K562 (cell line): ENCODE data around the gene MICU2. TPM values are rescaled to one million over a fixed set of nuclear protein-coding genes. Genes with fewer than 3 reads are reported as not detected.

Source experiments
- ATAC-seq: fragments of 200-7000 bp; cut with Tn5 transposase; 3 replicates; pipeline ENCODE4 v1.9.1; 2020; ENCODE audit warnings: moderate library complexity
- BruUV-seq: library from RNA; stranded (reverse); fragments of 400-500 nt; replicated peaks from 2 replicates; lab custom pipeline; 2021; lab: Mats Ljungman, UMichigan
- CTCF ChIA-PET: fragments of 300-600 bp; formaldehyde crosslinking; extraction: SDS; loops from one replicate; lab custom pipeline; 2021; ENCODE audit warnings: low intra/inter-chr PET ratio; lab: Yijun Ruan, JAX
- POLR2A ChIA-PET: fragments of 300-600, 350-650 bp; sonication (Branson Sonifier 250); formaldehyde crosslinking; extraction: SDS; loops from one replicate; lab custom pipeline; 2021; ENCODE audit warnings: antibody characterized with exemption, inconsistent platforms; lab: Yijun Ruan, JAX
- DNase-seq, 4 experiments: peaks; one replicate each; pipeline versions ENCODE4 v3.0.0 to v3.0.0-alpha.2; 2011 to 2018; ENCODE audit warnings: low spot score in 3 of 4, mixed read lengths in 3 of 4; ENCODE audit errors: extremely low read depth in 1 of 4
- FAIRE-seq: peaks from 2 replicates; lab custom pipeline; 2011; peaks lifted over from hg19 to GRCh38; lab: Jason Lieb, UNC
- H2AFZ ChIP-seq: 2 replicates; pipeline ENCODE4 v1.6.0; 2011; ENCODE audit warnings: low read depth, low read length, control low read depth, inconsistent platforms
- H3K27ac ChIP-seq: fragments of 200-600 bp; 3 replicates; pipeline ENCODE4 v1.8.0; 2011; ENCODE audit warnings: low read depth, mild to moderate bottlenecking, control low read depth, inconsistent platforms, low read length, moderate library complexity, mixed read lengths; ENCODE audit errors: extremely low read depth
- H3K27me3 ChIP-seq, 2 experiments: fragments of 300-600 bp in 1 of 2; 2 replicates in 1 of 2; 3 replicates in 1 of 2; pipeline versions ENCODE4 v1.6.0 to v1.8.0; 2011; ENCODE audit warnings: inconsistent platforms in 2 of 2, low read length in 2 of 2, mild to moderate bottlenecking in 1 of 2, mixed read lengths in 1 of 2, moderate library complexity in 1 of 2; ENCODE audit not compliant: control insufficient read depth in 2 of 2, insufficient read depth in 2 of 2
- H3K36me3 ChIP-seq: fragments of 300-600 bp; 3 replicates; pipeline ENCODE4 v1.8.0; 2011; ENCODE audit warnings: mild to moderate bottlenecking, low read length, inconsistent platforms; ENCODE audit not compliant: control insufficient read depth, insufficient read depth
- H3K4me1 ChIP-seq, 2 experiments: fragments of 200-600 bp in 1 of 2; replicated peaks in 1 of 2; 2 replicates in 1 of 2; 3 replicates in 1 of 2; pipeline versions ENCODE4 v1.5.1 to v1.8.0; 2011; ENCODE audit warnings: inconsistent platforms in 2 of 2, low read length in 2 of 2, mild to moderate bottlenecking in 1 of 2, mixed read lengths in 1 of 2, moderate library complexity in 1 of 2; ENCODE audit not compliant: control insufficient read depth in 2 of 2, insufficient read depth in 2 of 2
- H3K4me2 ChIP-seq: 2 replicates; pipeline ENCODE4 v1.6.1; 2011; ENCODE audit warnings: low read length, control low read depth, inconsistent platforms, mixed read lengths; ENCODE audit not compliant: insufficient read depth
- H3K4me3 ChIP-seq: fragments of 200-600 bp; sonication (generic), shearing (Covaris generic); 2 replicates; pipeline ENCODE4 v1.5.1; 2016; ENCODE audit warnings: control low read depth, inconsistent platforms
- H3K79me2 ChIP-seq: fragments of 200-600 bp; 3 replicates; pipeline ENCODE4 v1.8.0; 2011; ENCODE audit warnings: low read length, inconsistent platforms; ENCODE audit not compliant: control insufficient read depth, insufficient read depth
- H3K9ac ChIP-seq, 2 experiments: 2 replicates each; pipeline versions ENCODE4 v1.6.0 to v1.6.1; 2011; ENCODE audit warnings: low read depth in 2 of 2, low read length in 2 of 2, control low read depth in 1 of 2, inconsistent platforms in 1 of 2, mild to moderate bottlenecking in 1 of 2, mixed read lengths in 1 of 2; ENCODE audit not compliant: insufficient read depth in 1 of 2
- H3K9me1 ChIP-seq: one replicate; pipeline ENCODE4 v1.6.0; 2011; ENCODE audit warnings: inconsistent platforms, mild to moderate bottlenecking, low read length, moderate library complexity; ENCODE audit not compliant: control insufficient read depth, insufficient read depth
- H3K9me3 ChIP-seq: replicated peaks from 2 replicates; pipeline ENCODE4 v1.5.1; 2011; ENCODE audit warnings: low read depth, low read length, inconsistent platforms; ENCODE audit not compliant: control insufficient read depth, insufficient read depth
- H4K20me1 ChIP-seq: replicated peaks from 2 replicates; pipeline ENCODE4 v1.6.1; 2011; ENCODE audit warnings: low read length, inconsistent platforms, mixed read lengths; ENCODE audit not compliant: control insufficient read depth, insufficient read depth
- CCAR2 ChIP-seq: fragments of 200-400 bp; formaldehyde crosslinking; IDR thresholded peaks from 2 replicates; pipeline ENCODE4 v1.6.1; 2017; ENCODE audit warnings: mild to moderate bottlenecking, low read depth, low read length
- ETS1 ChIP-seq: conservative IDR thresholded peaks from 2 replicates; pipeline ENCODE4 v1.6.1; 2011; ENCODE audit warnings: low read depth, mild to moderate bottlenecking, low read length; ENCODE audit not compliant: control insufficient read depth
- ETV1 ChIP-seq: fragments of 450-650 bp; conservative IDR thresholded peaks from 2 replicates; pipeline ENCODE4 v1.6.1; 2016; ENCODE audit warnings: missing genetic modification characterization, control low read depth, low read depth, missing compliant biosample characterization
- EZH2 ChIP-seq: IDR thresholded peaks from 2 replicates; pipeline ENCODE4 v1.6.1; 2012; ENCODE audit warnings: low read depth, mild to moderate bottlenecking, inconsistent platforms, low read length, borderline replicate concordance
- NR4A1 ChIP-seq, 2 experiments: fragments of 250-450 bp in 1 of 2; fragments of 450-650 bp in 1 of 2; sonication (Bioruptor Pico) in 1 of 2; IDR thresholded peaks; 2 replicates each; pipeline versions ENCODE4 v1.4.0 to v1.6.1; 2016 to 2020; ENCODE audit warnings: mild to moderate bottlenecking in 2 of 2, missing compliant biosample characterization in 1 of 2, missing genetic modification characterization in 1 of 2, moderate library complexity in 1 of 2
- PHB2 ChIP-seq: fragments of 450-650 bp; IDR thresholded peaks from 2 replicates; pipeline ENCODE4 v1.6.1; 2017; ENCODE audit warnings: low read depth
- ZBTB9 ChIP-seq: fragments of 450-650 bp; formaldehyde crosslinking; IDR thresholded peaks from 2 replicates; pipeline ENCODE4 v1.4.0; 2020; ENCODE audit warnings: mild to moderate bottlenecking, moderate library complexity
- WGBS: fragments of 100-300 bp; shearing (Covaris generic); methylation state at CpG from one replicate; pipeline ENCODE4 v1.1.6; 2016; ENCODE audit warnings: low coverage, mixed read lengths; ENCODE audit not compliant: insufficient coverage; ENCODE audit errors: missing lambda C conversion rate; 5-methylcytosine and 5-hydroxymethylcytosine counted together
- in situ Hi-C: fragments of 300-500 bp; cut with MboI; formaldehyde crosslinking; loops from 4 replicates; pipeline ENCODE4 v1.15.0; 2018; ENCODE audit warnings: inconsistent platforms, mixed read lengths
- intact Hi-C: fragments of 100-400 bp; cut with micrococcal nuclease; formaldehyde crosslinking; loops from 2 replicates; pipeline ENCODE4 v1.14.2; 2022
- polyA plus RNA-seq, 8 experiments: library from polyadenylated mRNA; depleted of rRNA in 4 of 8; stranded (reverse) in 5 of 8; unstranded in 3 of 8; fragments of >200 nt; fragmentation: Nextera tagmentation in 2 of 8; fragmentation: Illumina TruSeq in 1 of 8; extraction: Ambion mirVana in 2 of 8; extraction: Trizol in 1 of 8; gene quantifications; 2 replicates each; pipeline versions ENCODE4 v1.2.1 to v1.2.3, GENCODE V29; 2011 to 2014; ENCODE audit warnings: inconsistent platforms in 1 of 8, missing spikeins in 1 of 8
- total RNA-seq, 7 experiments: library from RNA; depleted of rRNA in 6 of 7; stranded (reverse); fragments of >200 nt in 6 of 7; fragmentation: Illumina TruSeq in 2 of 7; extraction: Trizol in 2 of 7; gene quantifications; 2 replicates each; pipeline versions ENCODE4 v1.2.1 to v1.2.3, GENCODE V29; 2011 to 2021; ENCODE audit warnings: low replicate concordance in 1 of 7

MICU2 gene
- total and polyA plus RNA-seq, 9 of the 15 experiments (the other 6 are each of a cell fraction or from before 2014, with no cell fraction given), result 9.1 to 41.8 (median 33.4) TPM

GRCh38 chr13:21641629-21642028 is 37.7 kb upstream of the MICU2 start:
- Histone ChIP-seq H3K36me3 (no peaks in the 10 kb centered on the region), H3K4me3 (no peak overlapping the region), H4K20me1 (no peaks in the 10 kb centered on the region), H3K9me1 (no peaks in the 10 kb centered on the region), H3K4me2 (no peak overlapping the region), H3K27me3 (peaks cover 0 to 4% of the 10 kb centered on the region in 2 experiments; a peak in 2 of 5 replicates), H2AFZ (no peak overlapping the region), H3K4me1 (peaks cover 0 to 7% of the 10 kb centered on the region in 2 experiments; a peak in 4 of 5 replicates), H3K9me3 (no peaks in the 10 kb centered on the region), H3K9ac (no peak overlapping the region), H3K27ac (no peak overlapping the region), H3K79me2 (no peaks in the 10 kb centered on the region)
- ChIA-PET CTCF (no interaction called here), POLR2A (interaction anchor here (1.0 kb wide), 1 partner anchor 10 kb away, joined by 3 read pairs; no protein-coding TSS in a partner anchor)
- in situ Hi-C loops, result loop anchor here (25.0 kb wide), 1 partner anchor 1146 kb away; no protein-coding TSS in a partner anchor
- intact Hi-C loops, result no loop called here
- FAIRE-seq (no peak), ATAC-seq (no peak), DNase-seq (no peak)
- no TSS peak for BruUV-seq
- TF ChIP-seq CCAR2 (no peak), EZH2 (no peak), NR4A1 (CRISPR knock-in tag; IDR thresholded peaks at IDR 0.05) (no peak), NR4A1 (tag; IDR thresholded peaks at IDR 0.05) (no peak), ETV1 (no peak), ZBTB9 (CRISPR knock-in tag) (no peak), ETS1 (no peak), PHB2 (no peak)
- 3% methylated on average over 2 of the region's 2 CpGs for WGBS
